PC-3 (cell line): ENCODE results near the gene HHIPL1. TPM values are rescaled to one million over a fixed set of nuclear protein-coding genes. Genes with fewer than 3 reads are reported as not detected.

Experiments
- ATAC-seq: fragments of 200-7000 bp; cut with Tn5 transposase; 2 replicates; pipeline ENCODE4 v1.9.1; 2020; ENCODE audit warnings: mild to moderate bottlenecking, moderate library complexity
- BruUV-seq: library from RNA; stranded (reverse); fragments of 400-500 nt; replicated peaks from 2 replicates; lab custom pipeline; 2021; lab: Mats Ljungman, UMichigan
- CTCF ChIA-PET: fragments of 300-600 bp; sonication (Branson Sonifier 250); formaldehyde crosslinking; loops from one replicate; lab custom pipeline; 2022; ENCODE audit warnings: antibody characterized with exemption; lab: Charles Lee
- POLR2A ChIA-PET: fragments of 300-600 bp; sonication (Branson Sonifier 250); formaldehyde crosslinking; loops from one replicate; lab custom pipeline; 2022; ENCODE audit warnings: antibody characterized with exemption; ENCODE audit not compliant: unreplicated experiment; lab: Charles Lee
- DNase-seq: peaks from one replicate; pipeline ENCODE4 v3.0.0-alpha.2; 2015
- H2AFZ ChIP-seq: fragments of 300-600 bp; sonication (generic); 2 replicates; pipeline ENCODE4 v1.6.0; 2016; ENCODE audit warnings: antibody characterized with exemption, low read length
- H3F3A ChIP-seq: fragments of 300-600 bp; sonication (generic); one replicate; pipeline ENCODE4 v1.6.0; 2017; ENCODE audit warnings: antibody characterized with exemption, low read length, control low read depth, mild to moderate bottlenecking; ENCODE audit not compliant: unreplicated experiment
- H3K27ac ChIP-seq: fragments of 300-600 bp; sonication (generic); 2 replicates; pipeline ENCODE4 v1.5.1; 2016; ENCODE audit warnings: mild to moderate bottlenecking, low read length
- H3K27me3 ChIP-seq: fragments of 300-600 bp; sonication (generic); 2 replicates; pipeline ENCODE4 v1.6.1; 2016; ENCODE audit warnings: low read length, mixed read lengths
- H3K36me3 ChIP-seq: fragments of 300-600 bp; sonication (generic); 2 replicates; pipeline ENCODE4 v1.6.1; 2016; ENCODE audit warnings: low read depth, mixed run types, low read length, mixed read lengths
- H3K4me1 ChIP-seq: fragments of 300-600 bp; sonication (generic); 2 replicates; pipeline ENCODE4 v1.5.1; 2016; ENCODE audit warnings: low read length; ENCODE audit not compliant: insufficient read depth
- H3K4me2 ChIP-seq: fragments of 300-600 bp; sonication (generic); 2 replicates; pipeline ENCODE4 v1.6.0; 2016; ENCODE audit warnings: low read length
- H3K4me3 ChIP-seq: fragments of 300-600 bp; sonication (generic); 2 replicates; pipeline ENCODE4 v1.5.1; 2016; ENCODE audit warnings: mild to moderate bottlenecking, low read length, mixed read lengths
- H3K79me2 ChIP-seq: fragments of 300-600 bp; sonication (generic); 2 replicates; pipeline ENCODE4 v1.6.1; 2017; ENCODE audit warnings: low read length, mixed read lengths
- H3K9ac ChIP-seq: fragments of 300-600 bp; sonication (generic); 2 replicates; pipeline ENCODE4 v1.6.0; 2016; ENCODE audit warnings: mild to moderate bottlenecking, low read length
- H3K9me2 ChIP-seq: fragments of 300-600 bp; sonication (generic); replicated peaks from 2 replicates; pipeline ENCODE4 v1.6.1; 2016; ENCODE audit warnings: mixed run types, low read length, mixed read lengths
- H3K9me3 ChIP-seq: fragments of 300-600 bp; sonication (generic); 2 replicates; pipeline ENCODE4 v1.6.1; 2016; ENCODE audit warnings: low read length, mixed read lengths
- H4K20me1 ChIP-seq: fragments of 300-600 bp; sonication (generic); 2 replicates; pipeline ENCODE4 v1.6.1; 2016; ENCODE audit warnings: low read length, mixed read lengths
- CTCF ChIP-seq: fragments of 300-600 bp; sonication (generic); conservative IDR thresholded peaks from 2 replicates; pipeline ENCODE4 v1.5.1; 2017; ENCODE audit warnings: antibody characterized with exemption, low read depth, mild to moderate bottlenecking, low read length
- EZH2 ChIP-seq: fragments of 300-600 bp; sonication (generic); IDR thresholded peaks from one replicate; pipeline ENCODE4 v1.6.1; 2017; ENCODE audit warnings: antibody characterized with exemption, mild to moderate bottlenecking, low read length; ENCODE audit not compliant: unreplicated experiment
- EZH2phosphoT487 ChIP-seq: fragments of 300-600 bp; sonication (generic); IDR thresholded peaks from 2 replicates; pipeline ENCODE4 v1.6.1; 2018; ENCODE audit warnings: mild to moderate bottlenecking, antibody characterized with exemption, low read length, borderline replicate concordance
- intact Hi-C: fragments of 100-400 bp; cut with micrococcal nuclease; formaldehyde crosslinking; loops from 2 replicates; pipeline ENCODE4 v1.9.0; 2023
- total RNA-seq: library from RNA; depleted of rRNA; stranded (reverse); fragments of >200 nt; gene quantifications from 2 replicates; pipeline ENCODE4 v1.2.3, GENCODE V29; 2014

HHIPL1 gene
- total RNA-seq, 1 experiment from 2014 or later = 0.84 TPM

- H3K79me2 ChIP-seq = no peaks in the 10 kb centered on the region
- ChIA-PET POLR2A (no interaction called here), CTCF (no interaction called here)
- H3K27me3 ChIP-seq = no peaks in the 10 kb centered on the region
- no peak overlapping the region for H3K4me2 ChIP-seq
- H3F3A ChIP-seq = no peaks in the 10 kb centered on the region
- H3K4me3 ChIP-seq = no peak overlapping the region
- DNase-seq (no peak), ATAC-seq (no peak)
- no peak for TF ChIP-seq EZH2phosphoT487
- TF ChIP-seq CTCF = no peak
- no peak for TF ChIP-seq EZH2
- peaks cover 4% of the 10 kb centered on the region; the same call in 1 of the 2 replicates for H3K4me1 ChIP-seq
- H3K9me2 ChIP-seq = no peaks in the 10 kb centered on the region
- no peak overlapping the region for H2AFZ ChIP-seq
- H3K9me3 ChIP-seq = no peaks in the 10 kb centered on the region
- no peaks in the 10 kb centered on the region for H4K20me1 ChIP-seq
- H3K36me3 ChIP-seq = no peaks in the 10 kb centered on the region
- BruUV-seq = no TSS peak
- no peak overlapping the region for H3K9ac ChIP-seq
- no peak overlapping the region for H3K27ac ChIP-seq
- intact Hi-C loops = no loop called here
These were observed 41.8 kb downstream of the HHIPL1 start for GRCh38 chr14:99686557-99687283.

- no peaks in the 10 kb centered on the region for H3K9me3 ChIP-seq
- DNase-seq = peak; percentile 40
- ChIA-PET POLR2A (no interaction called here), CTCF (no interaction called here)
- H3K27me3 ChIP-seq = no peaks in the 10 kb centered on the region
- no peak overlapping the region for H3K4me3 ChIP-seq
- intact Hi-C loops = no loop called here
- no TSS peak for BruUV-seq
- H4K20me1 ChIP-seq = no peaks in the 10 kb centered on the region
- H3K4me2 ChIP-seq = no peak overlapping the region
- no peaks in the 10 kb centered on the region for H3F3A ChIP-seq
- H2AFZ ChIP-seq = no peak overlapping the region
- no peaks in the 10 kb centered on the region for H3K79me2 ChIP-seq
- peaks cover 4% of the 10 kb centered on the region; the same call in 1 of the 2 replicates for H3K4me1 ChIP-seq
- H3K27ac ChIP-seq = no peak overlapping the region
- H3K36me3 ChIP-seq = no peaks in the 10 kb centered on the region
- H3K9me2 ChIP-seq = no peaks in the 10 kb centered on the region
- TF ChIP-seq CTCF = peak; percentile 90
- TF ChIP-seq EZH2phosphoT487 = no peak
- no peak overlapping the region for H3K9ac ChIP-seq
- ATAC-seq = no peak
These were observed 42.6 kb downstream of the HHIPL1 start for GRCh38 chr14:99687284-99688209.
